Measurements from ENCODE around the gene ZBTB7C. TPM values are rescaled to one million over a fixed set of nuclear protein-coding genes. Genes with fewer than 3 reads are reported as not detected.

ZBTB7C gene
- total RNA-seq, 4 donors from 2014 or later = 26.0 to 50.6 (median 46.2) TPM

DNA sequence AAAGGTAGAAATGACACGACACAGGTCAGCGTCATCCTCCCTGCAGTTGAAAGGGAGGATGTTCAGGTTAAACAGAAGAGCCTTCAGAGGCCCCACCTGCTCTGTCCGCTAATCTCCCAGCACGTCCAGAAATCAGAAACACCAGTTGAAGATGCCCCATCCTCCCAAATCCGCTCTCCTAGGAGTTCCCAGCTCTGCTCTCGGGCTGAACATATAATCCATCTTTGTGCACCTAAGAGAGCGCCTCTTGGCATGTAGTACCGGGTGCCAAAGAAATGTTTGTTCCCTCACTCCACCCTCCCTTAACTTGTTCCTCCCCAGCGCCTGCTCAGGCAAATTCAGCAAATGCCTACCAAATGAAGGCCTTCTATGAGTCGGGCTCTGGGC, 333.5 kb downstream of the ZBTB7C start:
- H3K36me3 ChIP-seq = no peaks in the 10 kb centered on the region
- peak overlapping the region; percentile 90 for H3K27ac ChIP-seq
- H3K27me3 ChIP-seq = no peaks in the 10 kb centered on the region
- TF ChIP-seq POLR2AphosphoS5 (IDR thresholded peaks at IDR 0.05) (no peak), EP300 (IDR thresholded peaks at IDR 0.05) (no peak), POLR2A (IDR thresholded peaks at IDR 0.05) (no peak)
- TF ChIP-seq, protein P1, sequence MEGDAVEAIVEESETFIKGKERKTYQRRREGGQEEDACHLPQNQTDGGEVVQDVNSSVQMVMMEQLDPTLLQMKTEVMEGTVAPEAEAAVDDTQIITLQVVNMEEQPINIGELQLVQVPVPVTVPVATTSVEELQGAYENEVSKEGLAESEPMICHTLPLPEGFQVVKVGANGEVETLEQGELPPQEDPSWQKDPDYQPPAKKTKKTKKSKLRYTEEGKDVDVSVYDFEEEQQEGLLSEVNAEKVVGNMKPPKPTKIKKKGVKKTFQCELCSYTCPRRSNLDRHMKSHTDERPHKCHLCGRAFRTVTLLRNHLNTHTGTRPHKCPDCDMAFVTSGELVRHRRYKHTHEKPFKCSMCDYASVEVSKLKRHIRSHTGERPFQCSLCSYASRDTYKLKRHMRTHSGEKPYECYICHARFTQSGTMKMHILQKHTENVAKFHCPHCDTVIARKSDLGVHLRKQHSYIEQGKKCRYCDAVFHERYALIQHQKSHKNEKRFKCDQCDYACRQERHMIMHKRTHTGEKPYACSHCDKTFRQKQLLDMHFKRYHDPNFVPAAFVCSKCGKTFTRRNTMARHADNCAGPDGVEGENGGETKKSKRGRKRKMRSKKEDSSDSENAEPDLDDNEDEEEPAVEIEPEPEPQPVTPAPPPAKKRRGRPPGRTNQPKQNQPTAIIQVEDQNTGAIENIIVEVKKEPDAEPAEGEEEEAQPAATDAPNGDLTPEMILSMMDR (IDR thresholded peaks at IDR 0.05) = no peak
- no peak for DNase-seq (ENCODE audit: low spot score in 2 of 2)
- H3K9me3 ChIP-seq = no peaks in the 10 kb centered on the region
- peaks cover 68% of the 10 kb centered on the region for H3K4me1 ChIP-seq
- peak overlapping the region; percentile 6 for H3K4me3 ChIP-seq
- 53% methylated on average over 10 of the region's 10 CpGs for WGBS

DNA sequence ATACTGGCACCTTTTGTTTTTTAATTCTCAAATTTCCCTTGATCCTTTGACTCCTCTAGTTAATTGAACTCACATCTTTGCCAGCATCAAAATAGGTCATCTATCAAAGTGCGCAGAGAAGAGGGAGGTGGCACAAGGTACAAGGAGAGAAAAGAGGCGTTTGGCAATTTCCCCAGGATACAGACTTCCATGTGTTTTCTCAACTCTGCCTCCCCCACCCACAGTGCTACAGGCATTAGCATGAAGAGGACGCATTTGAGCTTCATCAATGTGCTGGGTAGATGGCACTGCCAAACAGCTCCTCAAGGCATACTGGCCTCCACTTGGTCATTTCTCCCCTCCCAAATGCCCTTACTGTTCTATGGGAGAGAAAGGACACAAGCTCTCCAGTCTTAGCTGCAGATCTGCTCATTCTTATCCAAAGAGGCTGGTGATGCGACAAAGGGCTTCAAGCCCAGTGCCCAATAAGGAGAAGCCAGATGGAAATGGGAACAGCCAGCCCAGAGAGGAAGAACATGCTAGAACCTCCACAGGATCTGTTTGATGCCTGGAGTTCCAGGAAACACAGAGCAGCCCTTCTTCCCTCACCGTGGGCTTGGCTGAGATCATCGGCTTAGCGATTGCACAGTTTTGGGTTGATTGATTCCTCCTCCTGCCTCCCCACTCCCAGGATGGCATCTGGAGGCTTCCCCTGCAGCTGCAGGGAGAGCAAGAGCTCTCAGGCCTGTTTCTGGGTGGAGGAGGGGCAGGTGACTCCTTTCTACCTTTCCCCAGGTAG, 334.1 kb downstream of the ZBTB7C start:
- no peak for DNase-seq (ENCODE audit: low spot score in 2 of 2)

DNA sequence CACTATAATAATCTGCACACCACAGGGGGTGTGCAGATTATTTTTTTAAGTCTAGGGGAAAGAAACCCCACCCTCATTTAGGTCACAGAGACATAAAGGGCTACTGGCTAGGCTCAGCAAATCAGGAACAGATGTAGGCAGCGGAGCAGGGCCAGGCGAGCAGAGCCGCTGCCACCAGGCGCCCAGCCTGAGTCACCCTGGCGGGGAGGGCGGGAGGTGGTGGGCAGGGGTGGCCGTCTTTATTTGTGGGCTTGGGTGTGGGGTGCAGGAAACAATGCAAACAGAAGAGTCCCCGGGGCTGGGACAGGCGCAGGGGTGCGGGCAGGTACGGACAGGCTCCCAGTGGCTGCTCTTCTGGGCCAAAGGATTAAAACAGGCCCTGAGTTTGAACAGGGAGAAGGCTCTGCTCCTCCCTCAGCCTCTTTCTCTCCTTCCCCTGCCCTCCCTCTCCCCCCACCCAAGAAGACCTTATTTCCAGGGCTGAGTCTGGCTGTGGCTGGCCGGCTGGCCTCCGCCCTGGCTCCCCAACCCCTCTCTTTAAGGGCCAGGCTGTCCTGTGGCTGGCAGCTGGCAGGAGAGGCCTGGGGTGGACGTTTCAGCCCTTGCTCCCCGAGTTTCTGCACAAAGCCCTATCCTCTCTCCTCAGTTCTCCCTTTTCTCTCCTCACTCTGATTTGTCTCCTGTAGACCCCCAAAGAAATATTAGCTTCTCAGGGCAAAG, 335.8 kb downstream of the ZBTB7C start:
- WGBS = 26% methylated on average over 15 of the region's 15 CpGs
- Histone ChIP-seq H3K4me1 (peaks cover 73% of the 10 kb centered on the region), H3K36me3 (no peaks in the 10 kb centered on the region)

More for the DNA sequence above, 334.1 kb downstream of the ZBTB7C start:
- Histone ChIP-seq H3K27me3 (no peaks in the 10 kb centered on the region), H3K4me1 (peaks cover 68% of the 10 kb centered on the region), H3K4me3 (peak overlapping the region; percentile 6), H3K36me3 (no peaks in the 10 kb centered on the region), H3K9me3 (no peaks in the 10 kb centered on the region), H3K27ac (peak overlapping the region; percentile 90)
- WGBS = 52% methylated on average over 7 of the region's 7 CpGs
- TF ChIP-seq, protein P1 (IDR thresholded peaks at IDR 0.05) = no peak
- TF ChIP-seq EP300 (IDR thresholded peaks at IDR 0.05) = no peak
- TF ChIP-seq POLR2A (IDR thresholded peaks at IDR 0.05) = no peak
- TF ChIP-seq POLR2AphosphoS5 (IDR thresholded peaks at IDR 0.05) = no peak

DNA sequence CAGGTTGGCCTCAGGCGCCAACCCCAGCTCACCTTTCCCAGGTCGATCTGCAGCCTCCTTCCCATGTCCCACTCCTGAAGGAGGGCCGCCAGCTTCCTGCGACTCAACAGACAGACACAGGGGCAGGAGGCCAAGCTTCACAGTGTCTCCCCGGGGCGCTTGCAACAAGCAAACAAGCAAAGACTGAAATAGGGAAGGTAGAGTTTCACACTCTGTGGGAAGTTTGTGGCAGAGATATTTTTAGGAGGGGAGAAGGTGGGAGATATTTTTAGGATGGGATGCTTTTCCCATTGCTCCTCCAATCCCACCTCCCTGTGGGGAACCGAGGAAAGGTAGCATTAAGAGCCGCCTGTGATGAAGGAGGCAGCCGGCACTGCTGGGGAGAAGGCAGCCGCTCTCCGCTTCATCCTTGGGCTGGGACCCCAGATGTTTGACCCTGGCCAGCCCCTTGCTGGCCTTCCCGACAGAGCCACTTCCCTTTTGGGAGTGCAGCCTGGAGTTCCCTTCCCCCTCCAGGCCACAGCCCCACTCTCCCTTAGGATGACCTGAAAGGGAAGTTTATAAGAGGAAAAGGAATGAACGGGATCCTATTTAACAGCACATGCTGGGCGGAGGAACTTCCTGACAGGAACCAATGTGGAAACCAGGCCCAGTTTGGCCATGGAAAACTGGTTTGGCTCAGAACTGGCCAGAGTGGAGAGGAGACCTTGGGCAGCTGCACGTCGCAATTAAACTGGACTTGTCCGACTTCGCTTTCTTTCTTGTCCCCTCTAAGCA, 336.6 kb downstream of the ZBTB7C start:
- Histone ChIP-seq H3K36me3 (no peaks in the 10 kb centered on the region), H3K4me1 (peaks cover 66% of the 10 kb centered on the region), H3K4me3 (no peak overlapping the region), H3K27ac (peak overlapping the region; percentile 90), H3K9me3 (no peaks in the 10 kb centered on the region), H3K27me3 (no peaks in the 10 kb centered on the region)
- 24% methylated on average over 18 of the region's 18 CpGs for WGBS
- no peak for DNase-seq (ENCODE audit: low spot score in 2 of 2)
- TF ChIP-seq EP300 (IDR thresholded peaks at IDR 0.05) = no peak
- TF ChIP-seq POLR2AphosphoS5 (IDR thresholded peaks at IDR 0.05) = no peak
- TF ChIP-seq, protein P1 (IDR thresholded peaks at IDR 0.05) = no peak
- TF ChIP-seq POLR2A (IDR thresholded peaks at IDR 0.05) = no peak

More for the DNA sequence above, 335.8 kb downstream of the ZBTB7C start:
- peak overlapping the region; percentile 90 for H3K27ac ChIP-seq
- no peaks in the 10 kb centered on the region for H3K9me3 ChIP-seq
- no peak for DNase-seq (ENCODE audit: low spot score in 2 of 2)
- no peak overlapping the region for H3K4me3 ChIP-seq
- no peaks in the 10 kb centered on the region for H3K27me3 ChIP-seq
- TF ChIP-seq POLR2A (IDR thresholded peaks at IDR 0.05) = no peak
- TF ChIP-seq EP300 (IDR thresholded peaks at IDR 0.05) = no peak
- TF ChIP-seq, protein P1 (IDR thresholded peaks at IDR 0.05) = no peak
- TF ChIP-seq POLR2AphosphoS5 (IDR thresholded peaks at IDR 0.05) = no peak
